ENCODE data around the gene ITGBL1. TPM values are rescaled to one million over a fixed set of nuclear protein-coding genes. Genes with fewer than 3 reads are reported as not detected.

Gene ITGBL1
- total and polyA plus RNA-seq, 2 of the 13 experiments (the other 11 are each of a cell fraction or from before 2014, with no cell fraction given) = 0.02 TPM; not detected in 1

GRCh38 chr13:101554420-101555125 is 102.1 kb downstream of the ITGBL1 start (continued):
- TF ChIP-seq AFF4 (CRISPR knock-in tag; IDR thresholded peaks at IDR 0.05) = no peak
- no peak for TF ChIP-seq STAT6 (CRISPR knock-in tag; IDR thresholded peaks at IDR 0.05; ENCODE audit: borderline replicate concordance)
- TF ChIP-seq ZNF737 (CRISPR knock-in tag; IDR thresholded peaks at IDR 0.05; ENCODE audit: borderline replicate concordance) = no peak
- TF ChIP-seq ARNTL (CRISPR knock-in tag; IDR thresholded peaks at IDR 0.05) = no peak
- TF ChIP-seq RCOR2 (CRISPR knock-in tag; IDR thresholded peaks at IDR 0.05) = no peak
- no peak for TF ChIP-seq MTA1 (CRISPR knock-in tag; IDR thresholded peaks at IDR 0.05; ENCODE audit: borderline replicate concordance)

Measured in HepG2 (cell line).